HG03354 (cell line): ENCODE data around the gene GNG7.
"Not testable (repeated sequence)": the region's sequence is repeated elsewhere in the genome, so short reads cannot be mapped to it uniquely, and the experiment has no call there.

Experiments used
- ATAC-seq: cut with Tn5 transposase; IDR thresholded peaks from one replicate; pipeline ENCODE4 v1.9.1; 2021; ENCODE audit warnings: mild to moderate bottlenecking; ENCODE audit not compliant: unreplicated experiment, poor library complexity, severe bottlenecking

The GNG7 gene

GRCh38 chr19:2507109-2507508 lies 195.4 kb downstream of the GNG7 start:
- no peak for ATAC-seq

- ATAC-seq = not testable (repeated sequence)
Measured at GRCh38 chr19:2506656-2507055, 195.8 kb downstream of the GNG7 start.

GRCh38 chr19:2503521-2504109 lies 198.9 kb downstream of the GNG7 start:
- no peak for ATAC-seq

DNA sequence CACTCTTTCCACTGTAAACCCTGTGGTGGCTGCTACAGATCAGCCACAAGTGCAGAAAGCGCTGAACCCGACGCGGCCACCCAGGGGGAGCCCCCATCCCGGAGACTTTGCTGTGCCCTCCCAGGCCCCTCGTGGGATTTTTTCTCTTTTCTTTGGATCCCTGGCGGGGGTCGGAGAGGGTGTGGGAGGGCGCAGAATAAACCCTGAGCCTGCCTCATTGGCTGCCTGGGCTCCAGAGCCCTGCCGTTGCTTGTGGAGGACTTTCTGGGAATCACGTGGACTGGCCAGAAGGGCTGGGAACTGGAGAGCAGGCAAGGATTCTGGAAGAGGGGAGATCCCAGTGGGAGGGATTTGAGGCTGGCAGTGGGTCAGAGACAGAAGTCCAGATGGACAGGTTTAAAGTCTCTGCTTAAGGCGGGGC lies 201.6 kb downstream of the GNG7 start:
- ATAC-seq = no peak

- ATAC-seq = no peak
Measured at GRCh38 chr19:2500156-2500555, 202.3 kb downstream of the GNG7 start.

DNA sequence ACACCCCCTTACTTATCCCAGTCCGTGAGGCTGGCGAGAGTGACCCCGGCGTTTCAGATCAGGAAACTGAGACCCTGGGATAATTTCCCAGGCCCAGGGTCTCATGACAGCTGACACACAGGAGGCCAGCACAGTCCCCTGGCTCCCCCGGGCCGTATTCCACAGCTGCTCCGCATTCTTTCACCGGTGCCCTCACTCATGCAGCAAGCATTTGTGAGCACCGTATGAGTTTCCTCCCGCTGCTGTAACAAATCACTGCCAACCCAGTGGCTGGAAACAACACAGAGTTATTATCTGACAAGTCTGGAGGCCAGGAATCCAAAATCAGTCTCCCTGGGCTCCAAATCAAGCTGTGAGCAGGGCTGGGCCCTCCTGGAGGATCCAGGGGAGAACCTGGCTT lies 205.3 kb downstream of the GNG7 start:
- ATAC-seq = no peak

DNA sequence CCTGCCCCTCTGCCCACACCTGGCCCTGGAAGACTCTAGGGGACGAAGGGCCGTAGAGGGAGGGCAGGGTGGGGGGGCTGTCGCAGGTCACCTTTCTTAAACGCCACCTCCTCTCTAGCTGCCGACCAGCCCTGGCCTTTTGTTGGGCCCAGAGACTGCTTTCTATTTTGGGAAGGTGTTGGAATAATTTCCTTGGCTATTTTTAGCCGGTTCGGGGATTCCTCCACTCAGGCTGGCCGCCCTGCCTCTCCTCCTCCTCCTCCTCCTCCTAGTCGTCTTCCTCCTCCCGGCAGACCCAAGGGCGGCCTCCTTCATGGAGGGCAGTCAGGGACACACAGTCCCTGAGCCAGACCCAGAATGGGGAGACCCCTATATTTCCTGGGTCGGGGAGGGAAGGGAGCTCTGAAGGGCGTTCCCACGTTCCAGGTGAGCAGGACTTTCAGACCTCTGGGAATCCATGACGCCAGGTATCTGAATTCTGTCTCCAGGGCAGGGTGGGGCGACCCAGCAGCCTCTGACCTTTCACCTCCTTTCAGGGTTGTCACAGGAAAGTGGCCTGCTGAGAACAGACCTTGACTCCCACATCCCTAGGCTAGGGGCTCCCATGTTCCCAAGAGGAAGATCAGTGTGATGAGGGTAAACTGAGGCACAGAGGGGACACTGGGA lies 206.7 kb downstream of the GNG7 start:
- no peak for ATAC-seq

- no peak for ATAC-seq
Measured at GRCh38 chr19:2495130-2495641, 207.3 kb downstream of the GNG7 start.

DNA sequence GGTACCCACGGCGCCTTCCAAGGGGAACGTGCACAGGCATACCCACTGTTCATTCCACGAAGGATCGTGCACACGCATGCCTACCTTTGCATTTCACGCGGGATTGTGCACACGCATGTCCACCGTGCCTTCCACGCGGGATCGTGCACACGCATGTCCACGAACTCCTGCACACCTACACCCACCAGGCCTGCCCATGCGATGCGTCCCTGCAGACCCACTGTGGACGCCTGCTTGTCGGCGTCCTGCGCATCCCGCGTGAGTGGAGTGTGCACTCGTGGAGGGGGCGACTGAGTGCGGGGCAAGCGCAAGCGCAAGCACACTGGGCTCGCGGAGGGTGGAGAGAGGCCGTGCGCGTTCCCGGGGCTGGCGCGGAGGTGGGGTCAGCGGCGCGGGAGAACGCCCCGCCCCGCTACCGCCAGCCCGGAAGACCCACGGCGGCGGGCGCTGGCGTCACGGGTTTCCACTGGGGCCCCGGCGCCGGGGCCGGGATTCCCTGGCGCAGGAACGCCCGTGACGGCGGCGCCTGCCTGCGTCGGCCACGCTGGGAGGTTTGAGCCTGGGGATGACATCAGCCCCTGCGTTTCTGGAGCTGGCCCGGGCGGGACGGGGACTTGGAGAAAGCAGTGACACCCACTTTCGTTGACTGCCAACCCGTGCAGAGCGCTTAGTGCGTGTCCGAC lies 207.9 kb downstream of the GNG7 start:
- ATAC-seq = no peak

- ATAC-seq = no peak
Measured at GRCh38 chr19:2494084-2494446, 208.4 kb downstream of the GNG7 start.

- ATAC-seq = not testable (repeated sequence)
Measured at GRCh38 chr19:2493448-2493847, 209.0 kb downstream of the GNG7 start.

DNA sequence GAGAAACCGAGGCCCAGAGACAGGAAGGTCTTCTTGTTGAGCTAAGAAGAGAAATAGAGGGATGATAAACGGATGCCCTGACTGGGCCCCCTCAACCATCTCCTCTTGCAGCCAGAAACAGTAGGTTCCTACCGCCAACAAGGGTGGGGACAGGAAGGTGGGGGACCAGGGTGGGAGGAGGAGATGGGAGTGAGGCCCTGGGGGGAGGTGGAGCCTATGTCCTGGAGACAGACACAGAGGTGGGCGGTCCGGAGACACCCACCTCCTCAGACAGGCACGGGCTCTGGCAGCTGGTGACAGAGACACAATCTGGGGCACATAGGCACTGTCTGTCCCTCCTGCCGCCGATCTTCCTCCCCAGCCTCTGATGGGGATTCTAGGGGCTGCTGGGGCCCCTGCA lies 209.6 kb downstream of the GNG7 start:
- ATAC-seq = no peak

DNA sequence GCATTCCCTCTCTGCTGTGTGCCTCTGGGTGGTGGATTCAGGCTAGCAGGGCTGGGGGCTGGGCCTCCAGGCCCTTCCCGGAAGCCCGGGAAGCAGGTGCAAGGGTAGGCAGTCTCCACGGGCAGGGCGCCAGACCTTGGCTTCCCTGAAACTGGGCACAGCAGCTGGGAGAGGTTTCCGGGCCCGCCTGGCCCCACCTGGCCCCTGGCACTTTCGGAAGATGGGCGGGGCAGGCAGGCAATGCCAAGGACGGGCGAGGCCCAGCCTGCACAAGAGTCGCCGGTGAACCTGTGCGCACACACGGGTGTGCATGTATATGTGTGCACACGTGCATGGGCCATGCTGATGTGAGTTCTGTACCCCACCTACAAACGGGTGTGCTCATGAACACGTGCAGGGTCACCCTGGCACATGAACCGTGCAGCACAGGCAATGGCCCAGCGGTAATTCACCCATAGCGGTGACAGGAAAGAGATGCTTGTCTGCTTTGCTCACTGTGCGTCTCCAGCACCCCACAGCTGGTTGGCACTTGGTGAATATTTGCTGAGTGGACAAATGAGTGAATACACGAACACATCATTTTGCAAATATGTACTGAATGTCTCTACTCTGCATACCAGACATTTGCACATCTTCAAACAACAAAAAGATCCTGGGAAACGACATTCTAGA lies 211.2 kb downstream of the GNG7 start:
- no peak for ATAC-seq

DNA sequence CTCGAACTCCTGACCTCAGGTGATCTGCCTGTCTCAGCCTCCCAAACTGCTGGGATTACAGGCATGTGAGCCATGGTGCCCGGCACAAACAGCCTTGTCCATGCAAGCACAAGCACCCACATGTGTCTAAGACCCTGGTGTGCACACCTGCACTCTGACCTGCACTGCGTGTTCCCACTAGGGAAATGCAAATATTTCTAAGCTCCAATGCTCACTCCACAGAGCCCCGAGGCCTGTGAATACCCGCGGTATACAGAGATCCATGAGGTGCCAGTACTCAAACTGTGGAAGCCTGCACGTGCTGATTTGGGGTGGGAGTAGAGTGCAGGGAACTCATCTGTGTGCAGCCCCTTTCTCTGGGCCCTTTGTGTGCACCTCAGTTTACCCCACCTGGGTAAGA lies 211.8 kb downstream of the GNG7 start:
- no peak for ATAC-seq

GRCh38 chr19:2488942-2489731 lies 213.4 kb downstream of the GNG7 start:
- no peak for ATAC-seq

- ATAC-seq = no peak
Measured at GRCh38 chr19:2488405-2488941, 214.0 kb downstream of the GNG7 start.

DNA sequence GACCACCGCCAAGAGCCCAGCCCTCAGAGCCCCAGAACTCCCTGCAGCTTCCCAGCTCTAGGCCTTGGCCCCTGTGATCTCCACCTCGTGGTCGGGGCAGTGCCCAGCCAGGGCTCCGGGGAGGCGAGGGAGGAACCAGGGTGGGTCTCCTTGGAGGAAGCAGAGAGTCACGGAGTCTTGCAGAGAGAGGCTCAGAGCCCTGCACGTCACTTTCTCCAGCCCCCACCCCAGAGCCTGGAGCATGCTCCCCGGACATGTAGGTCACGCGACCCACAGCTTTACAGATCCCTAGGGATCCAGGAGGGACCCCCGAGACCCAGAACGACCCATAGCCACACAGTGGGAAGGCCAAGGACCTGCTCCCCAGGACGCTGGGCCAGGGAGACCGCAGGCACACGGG lies 214.7 kb downstream of the GNG7 start:
- ATAC-seq = no peak

- ATAC-seq = no peak
Measured at GRCh38 chr19:2487090-2487489, 215.4 kb downstream of the GNG7 start.

GRCh38 chr19:2485428-2485827 lies 217.1 kb downstream of the GNG7 start:
- ATAC-seq = no peak
